Measurements from ENCODE around the gene VIPR2. TPM values are rescaled to one million over a fixed set of nuclear protein-coding genes. Genes with fewer than 3 reads are reported as not detected.

The VIPR2 gene
- total and polyA plus RNA-seq, 2 experiments from 2014 or later, result 1.3 to 2.7 TPM

GRCh38 chr7:159097661-159098423 lies 46.8 kb downstream of the VIPR2 start:
- no peaks in the 10 kb centered on the region for H3K36me3 ChIP-seq (ENCODE audit: insufficient read depth)
- H3K9me3 Mint-ChIP-seq, result peaks cover 79% of the 10 kb centered on the region
- no peak overlapping the region for H3K27ac Mint-ChIP-seq
- H4K20me1 ChIP-seq (replicated peaks; ENCODE audit: insufficient read depth), result no peaks in the 10 kb centered on the region
- no peaks in the 10 kb centered on the region for H3K4me1 ChIP-seq (ENCODE audit: insufficient read depth)
- H3K27me3 ChIP-seq (ENCODE audit: insufficient read depth), result no peaks in the 10 kb centered on the region
- peaks cover 14% of the 10 kb centered on the region for H3K27me3 Mint-ChIP-seq (ENCODE audit: insufficient read depth, low read depth, poor library complexity)
- H3K27ac ChIP-seq (ENCODE audit: low read depth), result no peak overlapping the region
- no peaks in the 10 kb centered on the region for H3F3A ChIP-seq (replicated peaks; ENCODE audit: low read depth)
- no peak overlapping the region for H3K4me3 ChIP-seq
- no peaks in the 10 kb centered on the region for H3K9me2 ChIP-seq (ENCODE audit: insufficient read depth)
- H3K4me1 Mint-ChIP-seq, result no peaks in the 10 kb centered on the region; the same call in 2 of the 3 replicates
- no peak for ATAC-seq
- H3K4me2 ChIP-seq, result no peak overlapping the region
- TF ChIP-seq NANOG (IDR thresholded peaks at IDR 0.05; ENCODE audit: borderline replicate concordance) (no peak), REST (IDR thresholded peaks at IDR 0.05; ENCODE audit: unreplicated experiment) (no peak), ZNF331 (CRISPR knock-in tag; IDR thresholded peaks at IDR 0.05; ENCODE audit: low read depth) (no peak), POLR2AphosphoS5 (IDR thresholded peaks at IDR 0.05; ENCODE audit: low read depth) (no peak), STAT1 (IDR thresholded peaks at IDR 0.05; ENCODE audit: unreplicated experiment) (no peak), CTCF (conservative IDR thresholded peaks at IDR 0.05; ENCODE audit: low read depth in 2 of 2) (no peak), ZNF114 (CRISPR knock-in tag; IDR thresholded peaks at IDR 0.05) (no peak)
- peaks cover 33% of the 10 kb centered on the region for H3K36me3 Mint-ChIP-seq (ENCODE audit: low read depth)
- no peak overlapping the region for H3K4me3 Mint-ChIP-seq
- DNase-seq (ENCODE audit: low spot score), result no peak
- no peak overlapping the region for H2AFZ ChIP-seq
- H3K79me2 ChIP-seq (replicated peaks; ENCODE audit: insufficient read depth), result no peaks in the 10 kb centered on the region

GRCh38 chr7:159096736-159097581 lies 47.7 kb downstream of the VIPR2 start:
- no peaks in the 10 kb centered on the region for H3K4me1 ChIP-seq (ENCODE audit: insufficient read depth)
- Mint-ChIP-seq H3K27ac (no peak overlapping the region), H3K36me3 (ENCODE audit: low read depth) (peaks cover 28% of the 10 kb centered on the region), H3K4me3 (no peak overlapping the region), H3K4me1 (no peaks in the 10 kb centered on the region; the same call in 2 of the 3 replicates), H3K9me3 (peaks cover 79% of the 10 kb centered on the region), H3K27me3 (ENCODE audit: insufficient read depth, low read depth, poor library complexity) (peaks cover 12% of the 10 kb centered on the region)
- no peaks in the 10 kb centered on the region for H3F3A ChIP-seq (replicated peaks; ENCODE audit: low read depth)
- no peaks in the 10 kb centered on the region for H4K20me1 ChIP-seq (replicated peaks; ENCODE audit: insufficient read depth)
- H3K79me2 ChIP-seq (replicated peaks; ENCODE audit: insufficient read depth), result no peaks in the 10 kb centered on the region
- no peak overlapping the region for H3K4me2 ChIP-seq
- ATAC-seq, result no peak
- DNase-seq (ENCODE audit: low spot score), result no peak
- H3K36me3 ChIP-seq (ENCODE audit: insufficient read depth), result no peaks in the 10 kb centered on the region
- TF ChIP-seq POLR2AphosphoS5 (IDR thresholded peaks at IDR 0.05; ENCODE audit: low read depth) (no peak), STAT1 (IDR thresholded peaks at IDR 0.05; ENCODE audit: unreplicated experiment) (no peak), ZNF114 (CRISPR knock-in tag; IDR thresholded peaks at IDR 0.05) (no peak), REST (IDR thresholded peaks at IDR 0.05; ENCODE audit: unreplicated experiment) (no peak), EZH2 (IDR thresholded peaks at IDR 0.05; ENCODE audit: low read depth, unreplicated experiment) (no peak), ZNF331 (CRISPR knock-in tag; IDR thresholded peaks at IDR 0.05; ENCODE audit: low read depth) (no peak), NANOG (IDR thresholded peaks at IDR 0.05; ENCODE audit: borderline replicate concordance) (no peak), JUNB (IDR thresholded peaks at IDR 0.05; ENCODE audit: unreplicated experiment) (no peak)
- H2AFZ ChIP-seq, result no peak overlapping the region
- H3K27ac ChIP-seq (ENCODE audit: low read depth), result no peak overlapping the region
- no peaks in the 10 kb centered on the region for H3K9me2 ChIP-seq (ENCODE audit: insufficient read depth)
- no peak overlapping the region for H3K4me3 ChIP-seq
- H3K27me3 ChIP-seq (ENCODE audit: insufficient read depth), result no peaks in the 10 kb centered on the region

All from GM23338 (cell line).